Vagina (tissue), 2 donors: ENCODE results near the gene CKS1B.
A peak's percentile ranks its signal among the peaks of the same experiment; 100 is the strongest.

ENCODE experiments used
- POLR2A ChIP-seq, 2 donors: fragments of 450-650 bp; IDR thresholded peaks; one replicate each; pipeline ENCODE4 v1.6.1; 2017; ENCODE audit warnings: antibody characterized with exemption in 2 of 2, mild to moderate bottlenecking in 2 of 2, moderate library complexity in 2 of 2
- POLR2AphosphoS5 ChIP-seq, 2 donors: sonication (generic); formaldehyde crosslinking; IDR thresholded peaks; one replicate each; pipeline ENCODE4 v1.9.0; 2017; ENCODE audit warnings: antibody characterized with exemption in 2 of 2, mild to moderate bottlenecking in 2 of 2, low read depth in 1 of 2; ENCODE audit not compliant: insufficient read depth in 1 of 2
- TF ChIP-seq, protein P1 (sequence below), 3 experiments: fragments of 450-650 bp in 2 of 3; fragments of 200-600 bp in 1 of 3; sonication (generic) in 1 of 3; IDR thresholded peaks; one replicate each; pipeline ENCODE4 v1.5.1; 2017 to 2019; ENCODE audit warnings: antibody characterized with exemption in 3 of 3, mild to moderate bottlenecking in 2 of 3, moderate library complexity in 2 of 3

- TF ChIP-seq POLR2A (IDR thresholded peaks at IDR 0.05) = peak; percentile 14 to 56
- TF ChIP-seq, protein P1, sequence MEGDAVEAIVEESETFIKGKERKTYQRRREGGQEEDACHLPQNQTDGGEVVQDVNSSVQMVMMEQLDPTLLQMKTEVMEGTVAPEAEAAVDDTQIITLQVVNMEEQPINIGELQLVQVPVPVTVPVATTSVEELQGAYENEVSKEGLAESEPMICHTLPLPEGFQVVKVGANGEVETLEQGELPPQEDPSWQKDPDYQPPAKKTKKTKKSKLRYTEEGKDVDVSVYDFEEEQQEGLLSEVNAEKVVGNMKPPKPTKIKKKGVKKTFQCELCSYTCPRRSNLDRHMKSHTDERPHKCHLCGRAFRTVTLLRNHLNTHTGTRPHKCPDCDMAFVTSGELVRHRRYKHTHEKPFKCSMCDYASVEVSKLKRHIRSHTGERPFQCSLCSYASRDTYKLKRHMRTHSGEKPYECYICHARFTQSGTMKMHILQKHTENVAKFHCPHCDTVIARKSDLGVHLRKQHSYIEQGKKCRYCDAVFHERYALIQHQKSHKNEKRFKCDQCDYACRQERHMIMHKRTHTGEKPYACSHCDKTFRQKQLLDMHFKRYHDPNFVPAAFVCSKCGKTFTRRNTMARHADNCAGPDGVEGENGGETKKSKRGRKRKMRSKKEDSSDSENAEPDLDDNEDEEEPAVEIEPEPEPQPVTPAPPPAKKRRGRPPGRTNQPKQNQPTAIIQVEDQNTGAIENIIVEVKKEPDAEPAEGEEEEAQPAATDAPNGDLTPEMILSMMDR (IDR thresholded peaks at IDR 0.05) = peak in 1 of 3 experiments; percentile 8
- peak in 1 of 2 donors; percentile 56 for TF ChIP-seq POLR2AphosphoS5 (IDR thresholded peaks at IDR 0.05; ENCODE audit: insufficient read depth in 1 of 2, low read depth in 1 of 2)
Observed at GRCh38 chr1:154973344-154974101, 958 bp upstream of the CKS1B start.
